GM21526 (cell line): ENCODE measurements around the gene KRTAP9-6.
"Not testable (repeated sequence)": the region's sequence is repeated elsewhere in the genome, so short reads cannot be mapped to it uniquely, and the experiment has no call there.

Experiments
- ATAC-seq: cut with Tn5 transposase; IDR thresholded peaks from one replicate; pipeline ENCODE4 v1.9.1; 2021; ENCODE audit warnings: moderate library complexity; ENCODE audit not compliant: unreplicated experiment, low FRiP score

Gene KRTAP9-6

DNA sequence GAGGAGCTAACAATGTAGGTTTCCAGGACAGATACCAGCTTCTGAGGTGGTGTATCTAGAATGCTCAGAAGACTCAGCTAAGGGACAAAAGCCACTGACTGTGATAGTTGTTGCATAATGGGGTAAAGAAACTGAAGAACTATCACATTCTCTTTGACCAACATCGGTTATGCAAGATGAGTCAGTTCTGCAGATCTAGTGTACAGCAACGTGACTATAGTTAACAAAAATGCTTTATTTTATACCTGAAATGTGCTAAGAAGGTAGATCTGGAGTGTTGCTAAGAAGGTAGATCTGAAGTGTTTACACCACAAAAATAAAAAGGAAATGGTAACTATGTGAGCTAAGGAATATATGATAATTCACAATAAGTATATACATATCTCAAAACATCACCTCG, 2.5 kb downstream of the KRTAP9-6 start:
- ATAC-seq: no peak

- not testable (repeated sequence) for ATAC-seq
Measured at GRCh38 chr17:41271323-41271722, 6.1 kb downstream of the KRTAP9-6 start.

GRCh38 chr17:41271858-41272257, 6.7 kb downstream of the KRTAP9-6 start:
- no peak for ATAC-seq

GRCh38 chr17:41275648-41276190, 10.5 kb downstream of the KRTAP9-6 start, which contains the start of gene KRTAP9-7:
Gene KRTAP9-7, plus strand, starts transcription at chr17:41275698. Its CDS starts 0 bp downstream, at chr17:41275698.
- ATAC-seq: not testable (repeated sequence)

DNA sequence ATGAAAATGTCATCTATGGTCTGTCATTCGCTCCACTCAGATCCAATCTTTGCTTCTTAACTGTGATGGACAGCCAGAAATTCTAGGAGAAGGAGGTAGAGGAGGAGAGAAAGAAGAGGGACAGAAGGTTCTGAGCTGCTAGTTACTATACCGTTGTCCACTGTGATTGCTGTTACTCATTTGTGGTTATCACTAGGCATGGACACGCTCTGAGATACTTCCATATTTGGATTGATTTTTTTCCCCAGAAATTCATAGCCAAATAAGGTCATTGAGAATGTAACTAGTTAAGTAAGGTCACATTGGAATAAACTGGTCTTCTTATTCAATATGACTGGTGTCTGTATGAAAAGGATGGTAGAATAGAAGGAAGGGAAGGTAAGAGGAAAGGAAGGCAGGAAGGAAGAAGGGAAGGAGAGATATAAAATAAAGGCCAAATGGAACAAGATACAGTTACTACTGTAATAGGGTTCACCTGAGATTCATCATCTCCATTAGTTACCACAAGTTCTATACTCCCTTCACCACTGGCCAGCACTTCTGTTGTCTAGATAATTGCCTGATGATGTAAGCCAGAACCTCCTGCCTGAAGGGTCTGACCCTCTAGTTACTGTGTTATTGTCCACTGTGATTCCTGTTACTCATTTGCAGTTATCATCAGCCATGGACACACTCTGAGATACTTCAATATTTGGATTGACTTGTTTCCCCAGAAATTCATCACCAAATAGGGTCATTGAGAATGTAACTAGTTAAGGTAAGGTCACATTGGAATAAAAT, 13.2 kb downstream of the KRTAP9-6 start:
- ATAC-seq: no peak

- no peak for ATAC-seq
Measured at GRCh38 chr17:41284043-41284442, 18.9 kb downstream of the KRTAP9-6 start.

GRCh38 chr17:41284546-41284945, 19.4 kb downstream of the KRTAP9-6 start:
- ATAC-seq: no peak

GRCh38 chr17:41287050-41287449, 21.9 kb downstream of the KRTAP9-6 start:
- no peak for ATAC-seq

DNA sequence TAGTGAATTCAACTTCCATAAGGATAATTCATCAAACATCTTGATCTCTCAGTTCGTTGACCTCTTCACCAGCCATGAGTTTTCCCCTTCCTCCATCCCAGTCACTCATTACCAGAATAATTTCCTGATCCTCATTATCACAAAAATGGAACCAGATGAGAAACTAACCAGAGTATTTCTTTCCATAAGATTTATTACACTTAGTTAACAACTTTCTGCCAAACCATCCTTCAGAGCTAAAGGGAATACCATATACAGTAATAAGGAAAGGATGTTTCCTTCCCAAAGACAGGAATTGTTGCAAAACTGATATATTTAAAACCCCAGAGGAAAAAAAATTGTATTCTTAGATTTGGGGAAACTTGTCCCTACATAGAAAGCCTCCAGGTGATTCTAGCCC, 28.8 kb downstream of the KRTAP9-6 start:
- ATAC-seq: no peak

- ATAC-seq: no peak
Measured at GRCh38 chr17:41296846-41297245, 31.7 kb downstream of the KRTAP9-6 start.

DNA sequence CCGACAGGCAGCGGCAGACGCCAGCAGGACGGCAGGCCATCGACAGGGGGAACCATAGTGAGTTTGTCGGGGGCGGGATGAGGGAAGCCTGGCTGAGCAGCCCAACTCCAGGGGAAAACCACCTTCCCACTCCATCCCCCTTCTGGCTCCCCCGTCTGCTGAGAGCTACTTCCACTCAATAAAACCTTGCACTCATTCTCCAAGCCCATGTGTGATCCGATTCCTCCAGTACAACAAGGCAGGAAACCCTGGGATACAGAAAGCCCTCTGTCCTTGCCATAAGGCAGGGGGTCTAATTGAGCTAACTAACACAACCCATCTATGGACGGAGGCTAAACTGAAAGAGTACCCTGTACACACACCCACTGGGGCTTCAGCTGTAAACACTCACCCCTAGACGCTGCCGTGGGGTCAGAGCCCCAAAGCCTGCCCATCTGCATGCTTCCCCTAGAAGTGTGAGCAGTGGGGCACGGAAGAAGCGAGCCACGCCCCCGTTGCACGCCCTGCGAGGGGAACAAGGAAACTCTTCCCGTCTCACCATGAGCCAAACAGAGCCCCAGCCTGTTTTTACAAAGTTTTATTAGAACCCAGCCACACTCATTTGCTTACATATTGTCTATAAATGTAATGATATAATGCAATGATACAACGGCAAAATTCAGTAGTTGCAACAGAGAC, 33.4 kb downstream of the KRTAP9-6 start:
- no peak for ATAC-seq

DNA sequence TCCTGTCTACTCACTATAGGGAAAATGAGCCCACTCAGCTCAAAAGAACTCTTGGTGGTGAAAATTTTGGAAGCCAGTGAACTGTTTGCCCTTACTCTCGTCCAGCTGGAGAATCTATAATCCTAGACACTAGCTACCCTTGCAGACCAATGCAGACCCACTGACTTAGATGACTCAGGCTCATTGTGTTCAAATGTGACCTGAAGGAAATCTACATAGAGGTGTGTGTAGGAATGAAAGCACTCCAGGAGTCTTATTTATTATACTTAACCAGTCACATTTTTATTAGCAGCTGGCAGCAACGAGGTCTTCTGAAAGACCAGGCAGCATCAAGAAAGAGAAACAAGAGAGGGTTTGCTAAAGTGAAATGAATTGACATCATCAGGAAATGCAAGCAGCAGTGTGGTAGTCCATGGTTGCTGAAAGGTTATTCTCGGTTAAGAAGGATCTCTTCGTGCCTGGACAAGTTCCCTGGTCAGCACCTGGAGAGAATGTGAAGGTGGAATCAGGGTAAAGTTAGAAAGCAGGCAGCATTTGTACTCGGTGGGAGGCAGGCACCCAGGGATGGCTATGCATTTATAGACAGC, 36.1 kb downstream of the KRTAP9-6 start:
- ATAC-seq: no peak

GRCh38 chr17:41301916-41302901, 37.0 kb downstream of the KRTAP9-6 start, which contains the start of gene KRTAP29-1:
Gene KRTAP29-1, minus strand, starts transcription at chr17:41302851. Its CDS starts 0 bp downstream, at chr17:41302851.
- ATAC-seq: no peak

- no peak for ATAC-seq
Measured at GRCh38 chr17:41302981-41303380, 37.8 kb downstream of the KRTAP9-6 start.

DNA sequence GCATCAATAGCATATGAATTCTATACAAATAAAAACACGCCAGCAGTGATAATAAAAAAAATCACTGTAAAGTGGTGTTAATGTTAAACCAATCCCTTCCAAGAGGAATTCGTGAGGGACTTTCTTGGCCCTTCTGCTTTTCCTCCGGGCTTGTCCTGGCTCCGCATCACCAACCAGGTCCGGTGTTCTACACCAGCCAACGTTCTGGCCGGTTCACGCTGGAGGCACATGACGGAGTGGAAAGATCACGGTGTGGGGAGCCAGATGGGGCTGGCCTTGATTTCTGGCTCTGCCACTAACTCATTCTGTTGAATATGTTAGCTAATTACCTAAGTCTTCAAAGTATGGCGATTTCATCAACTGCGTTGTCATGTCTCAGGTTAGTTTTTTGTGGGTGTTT, 38.9 kb downstream of the KRTAP9-6 start:
- ATAC-seq: no peak

DNA sequence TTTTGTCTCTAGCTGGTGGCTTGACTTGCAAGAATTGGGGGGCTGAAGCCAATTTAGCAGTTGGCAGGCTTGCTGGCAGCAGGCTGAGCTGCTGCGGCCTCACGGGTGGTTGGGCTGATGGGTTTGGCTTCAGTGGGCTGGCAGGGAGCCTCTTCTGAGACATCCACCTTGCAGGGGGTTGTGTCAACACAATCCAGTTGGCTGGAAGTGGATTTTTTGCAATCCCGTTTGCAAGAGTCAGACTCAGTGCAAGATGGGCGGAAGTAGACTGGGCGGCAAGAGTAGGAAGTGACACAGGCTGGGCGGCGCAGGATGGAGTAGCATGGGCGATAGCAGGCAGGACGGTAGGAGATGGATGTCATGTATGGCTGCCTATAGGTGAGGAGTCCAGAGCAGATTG, 42.5 kb downstream of the KRTAP9-6 start:
- ATAC-seq: no peak

DNA sequence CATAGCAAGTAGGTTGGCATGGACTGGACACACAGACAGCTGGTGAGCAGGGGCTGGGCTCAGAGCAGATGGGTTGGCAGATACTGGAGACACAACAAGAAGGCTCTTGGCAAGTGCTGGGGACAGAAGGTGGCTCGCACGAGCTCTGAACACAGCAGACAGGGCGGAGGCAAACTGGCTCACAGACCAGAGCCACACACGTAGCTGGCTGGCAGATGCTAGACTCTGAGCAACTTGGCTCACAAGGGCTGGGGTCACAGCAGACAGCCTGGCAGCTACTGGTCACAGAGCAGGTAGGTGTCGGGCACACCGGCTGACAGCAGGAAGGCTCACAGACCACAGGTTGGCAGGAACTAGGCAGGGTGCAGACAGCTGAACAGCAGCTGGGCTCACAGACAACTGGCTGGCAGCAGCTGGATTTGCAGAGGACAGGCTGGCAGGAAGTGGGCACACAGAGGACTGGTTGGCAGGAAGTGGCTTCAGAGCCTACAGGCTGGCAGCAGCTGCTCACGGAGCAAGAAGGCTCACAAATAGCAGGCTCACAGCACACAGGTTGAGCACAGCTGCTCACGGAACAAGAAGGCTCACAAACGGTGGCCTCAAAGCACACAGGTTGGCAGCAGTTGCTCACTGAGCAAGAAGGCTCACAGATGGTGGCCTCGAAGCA, 43.2 kb downstream of the KRTAP9-6 start:
- no peak for ATAC-seq

GRCh38 chr17:41308918-41309359, 43.8 kb downstream of the KRTAP9-6 start, which contains the start of gene KRTAP16-1:
Gene KRTAP16-1, minus strand, starts transcription at chr17:41309309. Its CDS starts 56 bp downstream, at chr17:41309253.
- no peak for ATAC-seq

- no peak for ATAC-seq
Measured at GRCh38 chr17:41311111-41311510, 45.9 kb downstream of the KRTAP9-6 start.
